Measurements from ENCODE around the gene LRFN4. TPM values are rescaled to one million over a fixed set of nuclear protein-coding genes. Genes with fewer than 3 reads are reported as not detected.
"Not testable (repeated sequence)": the region's sequence is repeated elsewhere in the genome, so short reads cannot be mapped to it uniquely, and the experiment has no call there.

Gene LRFN4
- total RNA-seq = 22.0 and 23.3 TPM in 2 replicates

DNA sequence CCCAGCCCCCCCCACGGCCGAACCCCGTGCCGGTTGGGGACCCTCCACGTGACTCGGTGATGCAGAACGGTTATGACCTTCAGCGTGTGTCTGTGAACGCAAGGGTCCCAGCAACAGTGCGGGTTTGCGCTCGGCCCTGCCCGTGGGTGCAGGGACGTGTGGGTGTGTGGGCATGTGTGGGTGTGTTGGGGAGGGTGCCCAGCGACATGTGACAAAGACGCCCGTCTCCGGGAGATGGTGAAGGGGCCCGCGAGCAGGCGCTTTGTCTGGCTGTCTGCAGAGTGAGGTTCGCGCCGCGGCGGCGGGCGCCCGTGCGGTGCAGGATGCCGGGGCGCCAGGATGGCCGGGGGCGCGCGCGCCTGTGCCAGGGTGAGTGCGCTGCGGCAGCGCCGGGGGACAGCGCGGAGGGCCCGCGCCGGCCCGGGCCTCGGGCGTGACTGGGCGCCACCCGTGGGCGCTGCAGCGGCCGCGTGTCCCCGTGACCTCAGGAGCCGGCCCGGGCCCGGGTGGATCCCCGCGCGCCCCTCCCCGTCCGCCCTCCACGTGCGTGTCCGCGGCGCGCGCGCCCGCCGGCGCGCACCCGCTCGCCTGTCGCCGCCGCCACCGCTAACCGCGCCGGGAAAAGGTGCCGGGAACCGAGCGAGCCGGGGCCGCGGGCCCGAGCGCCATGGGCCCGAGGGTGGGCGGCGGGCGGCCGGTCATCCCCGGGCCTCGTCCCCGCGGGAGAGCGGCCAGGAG lies at the start of gene LRFN4:
LRFN4 (plus strand) TSS at position 569 of the 738 bp plus-strand sequence. CDS start 681 bp downstream, outside the sequence.
- intact Hi-C loops (cut with micrococcal nuclease) = loop anchor here (1.0 kb wide), 2 partner anchors 13 to 102 kb away; partner anchors contain the start of genes PC and RCE1

DNA sequence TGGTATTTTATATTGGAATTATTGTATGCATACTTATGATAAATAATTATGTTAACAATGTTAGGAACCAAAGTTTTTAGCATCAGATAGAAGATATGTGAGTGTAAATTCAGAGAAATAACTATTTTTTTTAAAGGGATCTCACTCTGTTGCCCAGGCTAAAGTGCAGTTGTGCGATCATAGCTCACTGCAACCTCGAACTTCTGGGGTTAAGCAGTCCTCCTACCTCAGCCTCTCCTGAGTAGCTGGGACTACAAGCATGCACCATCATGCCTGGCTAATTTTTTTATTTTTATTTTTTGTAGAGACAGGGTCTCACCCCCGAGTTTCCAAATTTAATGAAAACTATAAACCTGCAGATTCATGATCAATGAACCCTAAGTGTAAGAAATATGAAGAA lies 47.3 kb upstream of the LRFN4 start:
- intact Hi-C loops (cut with micrococcal nuclease) = no loop called here

- intact Hi-C loops (cut with micrococcal nuclease) = no loop called here
Observed at GRCh38 chr11:66810576-66811185, 46.2 kb upstream of the LRFN4 start.

GRCh38 chr11:66814678-66815077 lies 42.2 kb upstream of the LRFN4 start:
- intact Hi-C loops (cut with micrococcal nuclease) = no loop called here

- intact Hi-C loops (cut with micrococcal nuclease) = no loop called here
Observed at GRCh38 chr11:66815646-66816045, 41.2 kb upstream of the LRFN4 start.

DNA sequence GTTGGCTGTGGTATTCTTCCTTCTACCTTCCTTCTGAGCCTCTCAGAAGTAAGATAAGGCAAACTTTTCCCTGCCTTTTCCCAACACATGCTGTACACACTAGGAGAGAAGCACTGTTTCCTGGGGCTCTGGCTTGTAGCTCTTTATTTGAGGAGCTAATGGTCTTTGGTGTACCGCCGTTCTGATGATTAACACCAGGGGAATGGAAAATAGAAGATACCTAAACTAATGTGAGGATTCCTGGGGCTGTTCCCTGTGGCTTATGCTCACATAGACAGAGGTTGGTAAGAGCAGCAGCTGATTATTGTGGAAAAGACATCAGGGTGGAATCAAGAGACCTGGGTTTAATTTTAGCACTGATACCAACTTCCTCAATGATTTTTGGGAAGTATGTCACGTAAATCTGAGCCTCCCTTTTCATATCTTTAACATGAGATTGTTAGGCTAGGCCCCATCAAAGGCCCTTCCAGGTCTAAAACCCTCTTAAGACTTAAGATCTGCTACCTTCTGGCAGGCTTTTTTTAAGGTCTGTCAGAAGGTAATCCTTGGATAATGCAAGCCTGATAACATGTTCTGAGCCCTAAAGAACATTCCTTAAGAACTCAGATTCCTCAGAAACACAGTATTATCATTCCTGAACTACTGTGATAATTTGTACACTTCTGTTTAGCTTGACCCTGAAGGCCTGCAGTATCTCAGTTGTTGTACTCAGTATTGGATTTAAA lies 38.5 kb upstream of the LRFN4 start:
- intact Hi-C loops (cut with micrococcal nuclease) = no loop called here

GRCh38 chr11:66820381-66820780 lies 36.5 kb upstream of the LRFN4 start:
- intact Hi-C loops (cut with micrococcal nuclease) = no loop called here

- intact Hi-C loops (cut with micrococcal nuclease) = no loop called here
Observed at GRCh38 chr11:66820901-66821300, 36.0 kb upstream of the LRFN4 start.

DNA sequence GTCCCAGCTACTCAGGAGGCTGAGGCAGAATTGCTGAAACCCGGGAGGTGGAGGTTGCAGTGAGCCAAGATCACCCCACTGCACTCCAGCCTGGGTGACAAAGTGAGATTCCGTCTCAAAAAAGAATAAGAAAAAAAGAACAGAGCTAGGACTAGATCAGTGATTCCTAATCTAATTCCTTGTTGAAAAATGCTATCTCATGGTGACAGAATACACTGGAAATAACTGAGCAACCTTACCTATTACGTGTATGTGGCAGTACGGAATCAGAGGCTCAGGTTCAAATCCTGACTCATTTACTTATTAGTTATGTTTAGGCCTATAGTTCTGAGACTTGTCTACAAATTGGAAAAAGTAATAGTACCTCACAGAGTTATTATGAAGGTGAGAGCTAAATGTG lies 33.2 kb upstream of the LRFN4 start:
- intact Hi-C loops (cut with micrococcal nuclease) = no loop called here

- intact Hi-C loops (cut with micrococcal nuclease) = not testable (repeated sequence)
Observed at GRCh38 chr11:66824573-66824972, 32.3 kb upstream of the LRFN4 start.

GRCh38 chr11:66834539-66834845 lies 22.4 kb upstream of the LRFN4 start:
- intact Hi-C loops (cut with micrococcal nuclease) = loop anchor here (1.0 kb wide), 1 partner anchor 140 kb away; no protein-coding TSS in a partner anchor

DNA sequence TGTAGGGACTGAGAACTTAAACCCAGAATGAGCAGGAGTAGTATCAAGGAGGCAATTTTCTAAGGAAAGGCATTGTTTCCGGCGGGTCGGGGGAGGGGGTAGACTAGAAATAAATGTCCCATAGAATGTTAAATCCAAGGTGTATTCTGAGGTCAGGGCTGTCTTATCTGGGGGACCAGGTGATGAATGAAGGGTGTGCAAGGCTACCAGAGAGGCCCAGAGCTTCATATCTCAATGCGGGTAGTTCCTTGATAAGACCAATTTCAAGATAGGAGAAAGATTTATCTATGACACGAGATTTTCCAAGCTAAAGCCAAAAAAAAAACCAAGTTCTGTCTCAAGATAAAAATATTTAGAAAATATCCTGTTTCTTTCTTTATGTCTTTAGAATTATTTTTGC lies 21.9 kb upstream of the LRFN4 start:
- intact Hi-C loops (cut with micrococcal nuclease) = loop anchor here (1.0 kb wide), 1 partner anchor 141 kb away; no protein-coding TSS in a partner anchor

DNA sequence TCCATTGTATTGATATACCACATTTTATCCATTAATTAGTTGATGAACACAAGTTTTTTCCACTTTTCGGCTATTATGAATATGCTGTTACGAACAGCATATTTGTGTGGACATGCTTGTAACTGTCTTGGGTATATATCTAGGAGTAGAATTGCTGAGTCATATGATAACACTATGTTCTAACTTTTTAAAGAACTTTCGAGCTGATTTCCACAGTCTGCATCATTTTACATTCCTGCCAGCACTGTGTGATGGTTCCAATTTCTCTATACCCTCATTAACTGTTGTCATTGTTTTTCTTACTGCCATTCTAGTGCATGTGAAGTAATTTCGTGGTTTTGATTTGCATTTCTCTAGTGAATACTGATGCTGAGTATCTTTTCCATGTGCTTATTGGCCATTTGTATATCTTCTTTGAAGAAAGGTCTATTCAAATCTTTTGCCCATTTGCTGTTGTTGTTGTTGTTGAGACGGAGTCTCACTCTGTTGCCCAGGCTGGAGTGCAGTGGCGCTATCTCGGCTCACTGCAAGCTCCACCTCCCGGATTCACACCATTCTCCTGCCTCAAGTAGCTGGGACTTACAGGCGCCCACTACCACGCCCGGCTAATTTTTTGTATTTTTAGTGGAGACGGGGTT lies 21.0 kb upstream of the LRFN4 start:
- intact Hi-C loops (cut with micrococcal nuclease) = no loop called here

GRCh38 chr11:66840317-66841091 lies 16.4 kb upstream of the LRFN4 start:
- intact Hi-C loops (cut with micrococcal nuclease) = loop anchor here (5.0 kb wide), 3 partner anchors 117 to 667 kb away; partner anchors contain the start of genes CDK2AP2, PC, PITPNM1 and RBM4B

- intact Hi-C loops (cut with micrococcal nuclease) = loop anchor here (5.0 kb wide), 3 partner anchors 115 to 665 kb away; partner anchors contain the start of genes CDK2AP2, PC, PITPNM1 and RBM4B
Observed at GRCh38 chr11:66841861-66842260, 15.0 kb upstream of the LRFN4 start.

GRCh38 chr11:66842501-66842895 lies 14.4 kb upstream of the LRFN4 start:
- intact Hi-C loops (cut with micrococcal nuclease) = loop anchor here (5.0 kb wide), 3 partner anchors 115 to 665 kb away; partner anchors contain the start of genes CDK2AP2, PC, PITPNM1 and RBM4B

- intact Hi-C loops (cut with micrococcal nuclease) = loop anchor here (1.0 to 5.0 kb wide), 5 partner anchors 13 to 664 kb away; partner anchors contain the start of genes CDK2AP2, PC, PITPNM1 and RBM4B
Observed at GRCh38 chr11:66842896-66843775, 13.7 kb upstream of the LRFN4 start, which contains the start of gene RCE1. Gene RCE1 (plus strand): TSS chr11:66843441. CDS start chr11:66843456, 15 bp downstream.

DNA sequence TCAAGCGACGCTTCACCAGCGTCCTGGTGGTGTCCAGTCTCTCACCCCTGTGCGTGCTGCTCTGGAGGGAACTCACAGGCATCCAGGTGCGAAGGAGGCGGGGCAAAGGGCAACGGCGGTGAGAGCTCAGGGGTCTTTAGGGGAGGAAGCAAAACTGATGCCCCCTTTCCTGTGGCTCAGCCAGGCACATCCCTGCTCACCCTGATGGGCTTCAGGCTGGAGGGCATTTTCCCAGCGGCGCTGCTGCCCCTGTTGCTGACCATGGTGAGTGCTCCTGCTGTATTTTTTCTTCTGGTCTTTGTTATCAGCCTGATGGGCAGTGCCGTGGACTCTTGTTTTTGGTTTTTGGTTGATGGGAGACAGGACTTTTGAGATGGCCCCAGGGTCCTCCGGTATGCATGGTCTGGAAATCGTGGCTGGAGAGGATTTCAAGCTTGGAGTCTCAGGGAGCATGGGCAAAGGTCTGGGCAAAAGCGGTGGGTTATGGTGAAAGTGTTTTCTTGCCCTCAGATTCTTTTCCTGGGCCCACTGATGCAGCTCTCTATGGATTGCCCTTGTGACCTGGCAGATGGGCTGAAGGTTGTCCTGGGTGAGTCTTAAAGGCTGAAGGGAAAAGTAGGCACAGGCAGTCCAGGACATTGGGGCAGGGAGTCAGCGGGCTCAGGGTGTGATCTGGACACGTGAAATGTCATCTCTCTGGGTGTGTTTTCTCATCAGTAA lies 12.9 kb upstream of the LRFN4 start:
- intact Hi-C loops (cut with micrococcal nuclease) = loop anchor here (1.0 to 5.0 kb wide), 5 partner anchors 12 to 663 kb away; partner anchors contain the start of genes CDK2AP2, PC, PITPNM1 and RBM4B

Measured in T-helper 2 cell treated with Interferon-gamma antibody and Interleukin-4, amounts not matched to agents 100 ng/mL and 5 ng/mL, for 36 hours (primary cell).